Panc1 (cell line): ENCODE measurements around the gene ACLY. TPM values are rescaled to one million over a fixed set of nuclear protein-coding genes. Genes with fewer than 3 reads are reported as not detected.

Source experiments
- ATAC-seq: fragments of 200-7000 bp; cut with Tn5 transposase; 2 replicates; pipeline ENCODE4 v1.9.1; 2020; ENCODE audit warnings: mild to moderate bottlenecking, moderate library complexity
- BruUV-seq: library from RNA; stranded (reverse); fragments of 400-500 nt; replicated peaks from 2 replicates; lab custom pipeline; 2021; lab: Mats Ljungman, UMichigan
- CTCF ChIA-PET: fragments of 300-600 bp; sonication (Branson Sonifier 250); formaldehyde crosslinking; loops from one replicate; lab custom pipeline; 2022; ENCODE audit warnings: antibody characterized with exemption; lab: Charles Lee
- POLR2A ChIA-PET: fragments of 300-600 bp; sonication (Branson Sonifier 250); formaldehyde crosslinking; loops from one replicate; lab custom pipeline; 2022; ENCODE audit warnings: antibody characterized with exemption; lab: Charles Lee
- DNase-seq: peaks from one replicate; pipeline ENCODE4 v3.0.0-alpha.2; 2010; ENCODE audit warnings: low read depth, low spot score
- H3K27ac ChIP-seq: 2 replicates; pipeline ENCODE4 v1.5.1; 2011; ENCODE audit warnings: mild to moderate bottlenecking, low read length, inconsistent platforms
- H3K27me3 ChIP-seq: fragments of 200-500 bp; sonication (Bioruptor generic); 2 replicates; pipeline ENCODE4 v1.6.0; 2014; ENCODE audit warnings: low read length, inconsistent platforms; ENCODE audit not compliant: control insufficient read depth, insufficient read depth
- H3K36me3 ChIP-seq: fragments of 200-500 bp; sonication (Bioruptor generic); 2 replicates; pipeline ENCODE4 v1.5.1; 2014; ENCODE audit warnings: inconsistent platforms, mild to moderate bottlenecking, low read length, moderate library complexity; ENCODE audit not compliant: control insufficient read depth, insufficient read depth
- H3K4me1 ChIP-seq: 2 replicates; pipeline ENCODE4 v1.5.1; 2011; ENCODE audit warnings: inconsistent platforms, mild to moderate bottlenecking, low read length, moderate library complexity; ENCODE audit not compliant: control insufficient read depth, insufficient read depth
- H3K4me3 ChIP-seq, 2 experiments: 2 replicates each; pipeline ENCODE4 v1.5.1; 2011 to 2012; ENCODE audit warnings: low read depth in 2 of 2, low read length in 2 of 2, mild to moderate bottlenecking in 2 of 2, inconsistent platforms in 1 of 2, moderate library complexity in 1 of 2
- H3K9me3 ChIP-seq: fragments of 200-500 bp; sonication (Bioruptor generic); 2 replicates; pipeline ENCODE4 v1.5.1; 2014; ENCODE audit warnings: low read depth, mild to moderate bottlenecking, inconsistent platforms, low read length, moderate library complexity; ENCODE audit not compliant: control insufficient read depth, insufficient read depth
- CTCF ChIP-seq: fragments of 450-650 bp; IDR thresholded peaks from 2 replicates; pipeline ENCODE4 v1.5.1; 2017; ENCODE audit warnings: mild to moderate bottlenecking
- POLR2AphosphoS5 ChIP-seq: IDR thresholded peaks from 2 replicates; pipeline ENCODE4 v1.6.1; 2012; ENCODE audit warnings: mild to moderate bottlenecking, low read depth, low read length, moderate library complexity
- REST ChIP-seq, 2 experiments: IDR thresholded peaks; 2 replicates each; pipeline ENCODE4 v1.6.1; 2011 to 2012; ENCODE audit warnings: low read depth in 2 of 2, control low read depth in 1 of 2, low read length in 1 of 2, mild to moderate bottlenecking in 1 of 2, moderate library complexity in 1 of 2; ENCODE audit not compliant: insufficient read depth in 1 of 2
- SIN3A ChIP-seq: IDR thresholded peaks from 2 replicates; pipeline ENCODE4 v1.6.1; 2012; ENCODE audit warnings: low read depth, mild to moderate bottlenecking, low read length, moderate library complexity, borderline replicate concordance; ENCODE audit not compliant: insufficient read depth
- TCF7L2 ChIP-seq: IDR thresholded peaks from 2 replicates; pipeline ENCODE4 v1.6.1; 2011; ENCODE audit warnings: mild to moderate bottlenecking, low read depth, low read length, inconsistent platforms
- in situ Hi-C: cut with HindIII; loops from 2 replicates; pipeline ENCODE4 v1.10.0; 2016; ENCODE audit warnings: low sequenced_read_pairs, low pct_unique_long_range_greater_than_20kb
- intact Hi-C: fragments of 100-400 bp; cut with micrococcal nuclease; formaldehyde crosslinking; loops from one replicate; pipeline ENCODE4 v1.10.0; 2022; ENCODE audit not compliant: unreplicated experiment
- total RNA-seq: library from RNA; stranded (reverse); gene quantifications from one replicate; pipeline ENCODE4 v1.2.1, GENCODE V29; 2021; ENCODE audit not compliant: unreplicated experiment

The ACLY gene
- total RNA-seq, 1 experiment from 2014 or later: 225 TPM

- in situ Hi-C loops: no loop called here
- TF ChIP-seq REST (IDR thresholded peaks at IDR 0.05; ENCODE audit: insufficient read depth in 1 of 2, low read depth in 2 of 2, low read length in 1 of 2) (no peak), SIN3A (no peak), POLR2AphosphoS5 (no peak), CTCF (no peak), TCF7L2 (no peak)
- ChIA-PET POLR2A (interaction anchor here (0.5 kb wide), 1 partner anchor 110 kb away, joined by 3 read pairs; no protein-coding TSS in a partner anchor), CTCF (no interaction called here)
- H3K27me3 ChIP-seq: no peaks in the 10 kb centered on the region
- intact Hi-C loops: no loop called here
- H3K9me3 ChIP-seq: no peaks in the 10 kb centered on the region
- no TSS peak for BruUV-seq
- no peak overlapping the region for H3K27ac ChIP-seq
- H3K4me3 ChIP-seq: no peak overlapping the region
- no peak for DNase-seq
- peaks cover 2% of the 10 kb centered on the region; the same call in 1 of the 2 replicates for H3K36me3 ChIP-seq
- ATAC-seq: no peak
- no peaks in the 10 kb centered on the region; the same call in 1 of the 2 replicates for H3K4me1 ChIP-seq
These were observed 93.4 kb downstream of the ACLY start for GRCh38 chr17:41825175-41825845.

- H3K9me3 ChIP-seq: no peaks in the 10 kb centered on the region
- TF ChIP-seq SIN3A: no peak
- no peak for TF ChIP-seq CTCF
- TF ChIP-seq POLR2AphosphoS5: no peak
- no peak for TF ChIP-seq REST (IDR thresholded peaks at IDR 0.05; ENCODE audit: insufficient read depth in 1 of 2, low read depth in 2 of 2, low read length in 1 of 2)
- no peak for TF ChIP-seq TCF7L2
- no peaks in the 10 kb centered on the region; the same call in 1 of the 2 replicates for H3K4me1 ChIP-seq
- DNase-seq: no peak
- H3K36me3 ChIP-seq: no peaks in the 10 kb centered on the region
- no TSS peak for BruUV-seq
- no peak overlapping the region for H3K4me3 ChIP-seq
- intact Hi-C loops: no loop called here
- ChIA-PET POLR2A (interaction anchor here (0.6 to 0.7 kb wide), 3 partner anchors 12 to 205 kb away, joined by 3 to 7 read pairs (median 7); partner anchors contain the start of gene FKBP10), CTCF (interaction anchor here (0.6 kb wide), 1 partner anchor 51 kb away, joined by 3 read pairs; no protein-coding TSS in a partner anchor)
- no peaks in the 10 kb centered on the region for H3K27me3 ChIP-seq
- no peak for ATAC-seq
- in situ Hi-C loops: no loop called here
- no peak overlapping the region for H3K27ac ChIP-seq
These were observed 94.7 kb downstream of the ACLY start for GRCh38 chr17:41824086-41824485.
